ENCODE data around the gene MAGI2. TPM values are rescaled to one million over a fixed set of nuclear protein-coding genes. Genes with fewer than 3 reads are reported as not detected.
"Not testable (repeated sequence)": the region's sequence is repeated elsewhere in the genome, so short reads cannot be mapped to it uniquely, and the experiment has no call there.

MAGI2 gene
- total RNA-seq, 2 experiments from 2014 or later: 0.05 to 0.12 TPM

DNA sequence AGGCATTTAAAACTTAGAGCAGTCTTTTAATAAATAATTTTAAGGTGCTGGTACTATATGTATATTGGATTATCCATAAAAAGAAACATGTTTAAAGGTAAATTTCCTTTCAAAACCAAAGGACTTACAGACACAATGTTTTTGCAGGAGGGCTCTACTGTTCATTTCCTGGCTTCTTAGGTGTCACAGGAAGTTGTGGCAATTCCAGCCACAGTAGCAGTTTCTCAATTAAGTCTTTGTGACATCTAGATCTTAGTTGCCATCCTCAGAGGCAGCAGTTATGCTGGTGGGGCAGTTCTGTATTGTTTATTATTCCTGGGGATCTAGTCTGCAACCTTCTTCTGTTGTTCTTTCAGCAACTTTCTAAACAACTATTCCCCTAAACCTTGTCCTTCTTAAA, 460.1 kb downstream of the MAGI2 start:
- H3K27ac Mint-ChIP-seq: no peak overlapping the region
- no peak overlapping the region for H3K4me3 Mint-ChIP-seq
- H3K27me3 Mint-ChIP-seq: no peaks in the 10 kb centered on the region
- ATAC-seq: no peak
- H3K4me1 Mint-ChIP-seq: no peaks in the 10 kb centered on the region
- CTCF ChIA-PET: no interaction called here
- no peaks in the 10 kb centered on the region for H3K36me3 Mint-ChIP-seq (ENCODE audit: low read depth)
- intact Hi-C loops (cut with DNase I, micrococcal nuclease): no loop called here
- no peaks in the 10 kb centered on the region for H3K9me3 Mint-ChIP-seq (ENCODE audit: low read depth)
- POLR2A ChIA-PET: no interaction called here
- DNase-seq: no peak

DNA sequence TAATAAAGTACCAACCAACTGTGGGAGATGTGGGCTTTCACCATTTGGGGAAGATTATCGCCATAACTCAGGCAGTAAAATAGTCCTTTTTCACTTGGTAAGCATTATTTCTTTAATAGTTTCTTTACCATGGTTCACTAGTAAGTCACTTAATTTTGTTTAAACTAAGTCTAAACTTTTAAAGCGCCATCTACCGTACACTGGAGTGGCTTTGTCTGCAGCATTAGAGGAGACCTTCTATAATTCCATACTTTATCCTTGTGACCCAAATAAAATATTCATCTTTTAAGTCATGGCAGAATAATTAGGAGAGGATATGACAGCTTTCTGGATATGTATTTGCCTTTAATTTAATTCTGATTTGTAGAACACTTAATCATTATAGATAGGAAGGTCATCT, 468.0 kb downstream of the MAGI2 start:
- Mint-ChIP-seq H3K4me3 (no peak overlapping the region), H3K36me3 (ENCODE audit: low read depth) (no peaks in the 10 kb centered on the region), H3K4me1 (no peaks in the 10 kb centered on the region), H3K9me3 (ENCODE audit: low read depth) (no peaks in the 10 kb centered on the region), H3K27ac (no peak overlapping the region), H3K27me3 (no peaks in the 10 kb centered on the region)
- intact Hi-C loops (cut with DNase I, micrococcal nuclease): no loop called here
- ChIA-PET CTCF (no interaction called here), POLR2A (no interaction called here)
- ATAC-seq: no peak
- no peak for DNase-seq

- intact Hi-C loops (cut with DNase I, micrococcal nuclease): no loop called here
- Mint-ChIP-seq H3K27ac (no peak overlapping the region), H3K9me3 (ENCODE audit: low read depth) (peaks cover 3% of the 10 kb centered on the region), H3K4me1 (no peaks in the 10 kb centered on the region), H3K4me3 (no peak overlapping the region), H3K27me3 (no peaks in the 10 kb centered on the region), H3K36me3 (ENCODE audit: low read depth) (no peaks in the 10 kb centered on the region)
- POLR2A ChIA-PET: no interaction called here
- ATAC-seq (no peak), DNase-seq (no peak)
- CTCF ChIA-PET: no interaction called here
Observed at GRCh38 chr7:78983483-78983882, 470.0 kb downstream of the MAGI2 start.

DNA sequence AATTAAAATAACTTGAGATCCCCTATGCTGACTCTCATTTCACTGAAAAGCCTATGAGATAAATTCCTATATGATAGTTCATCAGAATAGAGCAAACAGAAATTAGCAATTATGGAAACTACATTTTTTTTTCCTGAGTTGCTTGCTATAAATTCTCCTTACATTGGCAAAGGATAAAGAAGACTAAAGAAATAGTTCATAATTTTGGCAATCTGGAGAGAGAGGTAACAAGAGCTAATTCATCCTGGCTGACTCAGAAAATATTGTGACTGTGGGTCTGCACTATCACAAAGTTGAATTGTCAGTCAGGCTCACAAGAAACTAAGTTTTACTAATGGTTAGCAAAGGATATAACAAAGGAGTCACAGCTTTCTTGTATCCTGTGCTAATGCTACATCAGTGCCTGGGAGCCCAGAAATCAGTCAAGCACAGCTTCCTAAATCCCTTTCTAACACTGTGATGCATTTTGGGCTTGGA, 483.0 kb downstream of the MAGI2 start:
- ATAC-seq: no peak
- intact Hi-C loops (cut with DNase I, micrococcal nuclease): no loop called here
- no peaks in the 10 kb centered on the region for H3K27me3 Mint-ChIP-seq
- no peak for DNase-seq
- no peaks in the 10 kb centered on the region for H3K36me3 Mint-ChIP-seq (ENCODE audit: low read depth)
- ChIA-PET POLR2A (no interaction called here), CTCF (no interaction called here)
- no peaks in the 10 kb centered on the region for H3K4me1 Mint-ChIP-seq
- H3K27ac Mint-ChIP-seq: no peak overlapping the region
- H3K4me3 Mint-ChIP-seq: no peak overlapping the region
- no peaks in the 10 kb centered on the region for H3K9me3 Mint-ChIP-seq (ENCODE audit: low read depth)

- CTCF ChIA-PET: no interaction called here
- POLR2A ChIA-PET: no interaction called here
- Mint-ChIP-seq H3K27me3 (no peaks in the 10 kb centered on the region), H3K4me1 (no peaks in the 10 kb centered on the region), H3K27ac (no peak overlapping the region), H3K4me3 (no peak overlapping the region), H3K9me3 (ENCODE audit: low read depth) (no peaks in the 10 kb centered on the region), H3K36me3 (ENCODE audit: low read depth) (no peaks in the 10 kb centered on the region)
- no peak for DNase-seq
- intact Hi-C loops (cut with DNase I, micrococcal nuclease): no loop called here
- ATAC-seq: no peak
Observed at GRCh38 chr7:78968951-78969350, 484.5 kb downstream of the MAGI2 start.

GRCh38 chr7:78967561-78967960, 485.9 kb downstream of the MAGI2 start:
- H3K4me1 Mint-ChIP-seq; POLR2A ChIA-PET; CTCF ChIA-PET; H3K36me3 Mint-ChIP-seq (ENCODE audit: low read depth); ATAC-seq; H3K4me3 Mint-ChIP-seq; H3K27ac Mint-ChIP-seq; DNase-seq; intact Hi-C loops (cut with DNase I, micrococcal nuclease); H3K27me3 Mint-ChIP-seq; H3K9me3 Mint-ChIP-seq (ENCODE audit: low read depth): not testable (repeated sequence)

DNA sequence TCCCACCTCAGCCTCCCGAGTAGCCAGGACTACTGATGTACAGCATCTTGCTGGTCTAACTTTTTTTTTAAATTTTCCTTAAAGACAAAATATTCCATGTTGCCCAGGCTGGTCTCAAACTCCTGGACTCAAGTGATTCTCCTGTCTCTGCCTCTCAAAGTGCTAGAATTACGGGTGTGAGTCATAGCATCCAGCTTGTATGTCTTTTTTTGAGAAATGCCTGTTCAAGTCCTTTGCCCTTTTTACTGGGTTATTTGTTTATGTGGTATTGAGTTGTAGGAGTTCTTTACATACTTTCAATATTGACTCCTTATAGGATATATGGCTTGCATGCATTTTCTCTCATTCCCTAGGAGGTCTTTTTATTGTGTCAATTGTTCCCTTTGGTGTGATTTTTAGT, 486.4 kb downstream of the MAGI2 start:
- POLR2A ChIA-PET: no interaction called here
- intact Hi-C loops (cut with DNase I, micrococcal nuclease): no loop called here
- DNase-seq (no peak), ATAC-seq (no peak)
- H3K4me3 Mint-ChIP-seq: no peak overlapping the region
- CTCF ChIA-PET: no interaction called here
- H3K9me3 Mint-ChIP-seq (ENCODE audit: low read depth): peaks cover 1% of the 10 kb centered on the region
- no peaks in the 10 kb centered on the region for H3K27me3 Mint-ChIP-seq
- H3K4me1 Mint-ChIP-seq: no peaks in the 10 kb centered on the region
- no peaks in the 10 kb centered on the region for H3K36me3 Mint-ChIP-seq (ENCODE audit: low read depth)
- no peak overlapping the region for H3K27ac Mint-ChIP-seq

DNA sequence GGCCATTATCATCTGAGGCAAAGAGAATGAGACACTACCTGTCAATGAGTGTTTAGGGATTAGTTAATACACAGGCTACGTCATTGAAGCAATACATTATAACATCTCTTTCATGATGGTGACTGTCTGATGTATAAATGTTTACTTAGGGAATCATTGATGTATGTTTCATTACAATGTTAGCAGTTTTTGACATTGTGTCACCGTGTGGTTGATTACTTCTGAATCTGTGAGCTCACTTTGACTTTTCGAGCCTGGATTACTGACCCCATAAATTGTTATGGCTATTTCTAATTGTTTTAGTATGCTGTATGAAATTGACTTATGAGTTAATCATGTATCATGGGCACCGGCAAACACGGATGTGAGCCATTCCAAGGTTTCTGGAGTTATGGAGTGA, 494.0 kb downstream of the MAGI2 start:
- H3K27me3 Mint-ChIP-seq: no peaks in the 10 kb centered on the region
- peaks cover 1% of the 10 kb centered on the region for H3K9me3 Mint-ChIP-seq (ENCODE audit: low read depth)
- H3K4me1 Mint-ChIP-seq: no peaks in the 10 kb centered on the region
- H3K27ac Mint-ChIP-seq: no peak overlapping the region
- H3K4me3 Mint-ChIP-seq: no peak overlapping the region
- DNase-seq (no peak), ATAC-seq (no peak)
- intact Hi-C loops (cut with DNase I, micrococcal nuclease): no loop called here
- CTCF ChIA-PET: no interaction called here
- no peaks in the 10 kb centered on the region for H3K36me3 Mint-ChIP-seq (ENCODE audit: low read depth)
- POLR2A ChIA-PET: no interaction called here

- Mint-ChIP-seq H3K4me1 (no peaks in the 10 kb centered on the region), H3K4me3 (no peak overlapping the region), H3K27me3 (no peaks in the 10 kb centered on the region), H3K36me3 (ENCODE audit: low read depth) (no peaks in the 10 kb centered on the region), H3K27ac (no peak overlapping the region), H3K9me3 (ENCODE audit: low read depth) (peaks cover 4% of the 10 kb centered on the region)
- CTCF ChIA-PET: no interaction called here
- POLR2A ChIA-PET: no interaction called here
- intact Hi-C loops (cut with DNase I, micrococcal nuclease): no loop called here
- DNase-seq (no peak), ATAC-seq (no peak)
Observed at GRCh38 chr7:78955329-78955728, 498.1 kb downstream of the MAGI2 start.

DNA sequence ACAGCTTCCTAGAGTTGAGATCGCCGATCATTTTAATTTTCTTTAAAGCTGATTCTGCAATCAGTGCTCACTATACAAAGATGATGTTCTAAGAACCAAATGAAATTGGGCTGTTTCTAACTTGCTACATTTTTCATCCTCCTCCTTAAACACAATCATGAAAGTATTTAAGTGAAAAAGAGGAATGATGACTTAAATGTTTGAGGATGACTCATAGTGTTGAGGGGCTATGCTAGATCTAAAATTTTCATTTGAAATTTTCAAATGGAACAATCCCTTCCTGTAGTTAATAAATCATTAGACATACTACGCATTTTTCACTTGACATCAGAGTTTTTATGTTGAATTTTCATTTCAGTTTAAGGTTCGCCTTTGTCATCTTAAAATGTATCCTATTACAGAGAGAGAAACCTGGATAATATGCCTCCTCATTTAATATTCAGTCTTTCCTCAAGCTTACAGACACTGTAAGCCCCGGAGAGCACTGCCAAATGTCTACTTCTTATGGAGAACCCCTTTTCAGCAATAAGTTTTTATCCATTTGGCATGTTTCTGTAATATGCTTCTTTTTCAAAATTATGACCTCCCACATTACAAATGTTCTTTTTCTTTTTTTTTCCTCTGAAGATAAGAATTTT, 499.6 kb downstream of the MAGI2 start:
- ChIA-PET POLR2A (no interaction called here), CTCF (no interaction called here)
- Mint-ChIP-seq H3K4me1 (no peaks in the 10 kb centered on the region), H3K9me3 (ENCODE audit: low read depth) (peaks cover 4% of the 10 kb centered on the region), H3K27ac (no peak overlapping the region), H3K4me3 (no peak overlapping the region), H3K36me3 (ENCODE audit: low read depth) (no peaks in the 10 kb centered on the region), H3K27me3 (no peaks in the 10 kb centered on the region)
- no peak for ATAC-seq
- DNase-seq: no peak
- intact Hi-C loops (cut with DNase I, micrococcal nuclease): no loop called here

GRCh38 chr7:78953090-78953489, 500.4 kb downstream of the MAGI2 start:
- no peak overlapping the region for H3K27ac Mint-ChIP-seq
- H3K36me3 Mint-ChIP-seq (ENCODE audit: low read depth): no peaks in the 10 kb centered on the region
- DNase-seq (no peak), ATAC-seq (no peak)
- peaks cover 4% of the 10 kb centered on the region for H3K9me3 Mint-ChIP-seq (ENCODE audit: low read depth)
- POLR2A ChIA-PET: no interaction called here
- intact Hi-C loops (cut with DNase I, micrococcal nuclease): no loop called here
- no peaks in the 10 kb centered on the region for H3K27me3 Mint-ChIP-seq
- no peak overlapping the region for H3K4me3 Mint-ChIP-seq
- no peaks in the 10 kb centered on the region for H3K4me1 Mint-ChIP-seq
- CTCF ChIA-PET: no interaction called here

DNA sequence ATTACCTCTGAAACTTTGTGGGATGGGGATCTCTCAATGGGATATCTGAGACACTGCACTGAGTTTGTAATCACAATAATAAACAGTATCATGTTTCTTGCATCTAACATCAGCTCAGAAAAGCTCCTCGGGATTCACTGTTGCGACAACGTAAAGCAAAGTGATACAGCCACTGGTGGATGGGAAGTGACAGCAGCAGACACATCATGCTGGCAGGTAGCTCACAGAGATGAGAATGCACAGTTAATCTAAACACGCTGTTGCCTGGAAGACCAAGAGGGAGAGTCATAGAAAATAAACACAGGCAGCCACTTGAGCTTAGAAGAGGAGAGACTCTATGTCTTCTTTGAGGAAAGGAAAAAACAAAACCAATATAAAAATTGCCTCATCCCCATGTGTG, 513.8 kb downstream of the MAGI2 start:
- Mint-ChIP-seq H3K9me3 (ENCODE audit: low read depth) (no peaks in the 10 kb centered on the region), H3K27me3 (no peaks in the 10 kb centered on the region), H3K4me1 (no peaks in the 10 kb centered on the region), H3K36me3 (ENCODE audit: low read depth) (no peaks in the 10 kb centered on the region), H3K27ac (no peak overlapping the region), H3K4me3 (no peak overlapping the region)
- intact Hi-C loops (cut with DNase I, micrococcal nuclease): no loop called here
- ChIA-PET CTCF (no interaction called here), POLR2A (no interaction called here)
- ATAC-seq (no peak), DNase-seq (no peak)

GRCh38 chr7:78924581-78924980, 528.9 kb downstream of the MAGI2 start:
- ChIA-PET CTCF (no interaction called here), POLR2A (no interaction called here)
- Mint-ChIP-seq H3K27me3 (no peaks in the 10 kb centered on the region), H3K4me1 (no peaks in the 10 kb centered on the region), H3K36me3 (ENCODE audit: low read depth) (no peaks in the 10 kb centered on the region), H3K4me3 (no peak overlapping the region), H3K9me3 (ENCODE audit: low read depth) (peaks cover 2% of the 10 kb centered on the region), H3K27ac (no peak overlapping the region)
- DNase-seq (no peak), ATAC-seq (no peak)
- intact Hi-C loops (cut with DNase I, micrococcal nuclease): no loop called here

Data from activated CD4-positive, alpha-beta T cell treated with anti-CD3 and anti-CD28 coated beads for 36 hours (primary cell).